Calu3 (cell line): ENCODE data around the gene INCA1. TPM values are rescaled to one million over a fixed set of nuclear protein-coding genes. Genes with fewer than 3 reads are reported as not detected.

ENCODE experiments used
- BruUV-seq: library from RNA; stranded (reverse); fragments of 400-500 nt; replicated peaks from 2 replicates; lab custom pipeline; 2021; lab: Mats Ljungman, UMichigan
- CTCF ChIA-PET: fragments of 300-600 bp; sonication (Branson Sonifier 250); formaldehyde crosslinking; loops from one replicate; lab custom pipeline; 2022; ENCODE audit warnings: antibody characterized with exemption; lab: Charles Lee
- DNase-seq: peaks from one replicate; pipeline ENCODE4 v3.0.0; 2022
- H3K27ac Mint-ChIP-seq: one replicate; pipeline ENCODE4 v1.8.0; 2022; ENCODE audit warnings: mixed read lengths; ENCODE audit not compliant: unreplicated experiment
- H3K27me3 Mint-ChIP-seq: one replicate; pipeline ENCODE4 v1.8.0; 2022; ENCODE audit warnings: mixed read lengths; ENCODE audit not compliant: unreplicated experiment
- H3K36me3 Mint-ChIP-seq: one replicate; pipeline ENCODE4 v1.8.0; 2022; ENCODE audit warnings: mild to moderate bottlenecking, moderate library complexity, mixed read lengths; ENCODE audit not compliant: insufficient read depth, unreplicated experiment
- H3K4me1 Mint-ChIP-seq: one replicate; pipeline ENCODE4 v1.8.0; 2022; ENCODE audit warnings: mild to moderate bottlenecking, low read depth, mixed read lengths; ENCODE audit not compliant: unreplicated experiment
- H3K4me3 Mint-ChIP-seq: one replicate; pipeline ENCODE4 v1.8.0; 2022; ENCODE audit warnings: mild to moderate bottlenecking, low read depth, moderate library complexity, mixed read lengths; ENCODE audit not compliant: unreplicated experiment
- H3K9me3 Mint-ChIP-seq: one replicate; pipeline ENCODE4 v1.8.0; 2022; ENCODE audit warnings: low read depth, mixed read lengths; ENCODE audit not compliant: unreplicated experiment
- intact Hi-C: fragments of 100-400 bp; cut with micrococcal nuclease; formaldehyde crosslinking; loops from one replicate; pipeline ENCODE4 v1.10.0; 2022; ENCODE audit not compliant: unreplicated experiment
- total RNA-seq: library from RNA; stranded (reverse); gene quantifications from 2 replicates; pipeline ENCODE4 v1.2.3, GENCODE V29; 2022
- TF ChIP-seq, protein P1 (sequence below): fragments of 200-600 bp; IDR thresholded peaks from one replicate; pipeline ENCODE4 v1.8.0; 2022; ENCODE audit warnings: antibody characterized with exemption; ENCODE audit not compliant: unreplicated experiment

INCA1 gene
- total RNA-seq, 1 experiment from 2014 or later, result 0.54 TPM

DNA sequence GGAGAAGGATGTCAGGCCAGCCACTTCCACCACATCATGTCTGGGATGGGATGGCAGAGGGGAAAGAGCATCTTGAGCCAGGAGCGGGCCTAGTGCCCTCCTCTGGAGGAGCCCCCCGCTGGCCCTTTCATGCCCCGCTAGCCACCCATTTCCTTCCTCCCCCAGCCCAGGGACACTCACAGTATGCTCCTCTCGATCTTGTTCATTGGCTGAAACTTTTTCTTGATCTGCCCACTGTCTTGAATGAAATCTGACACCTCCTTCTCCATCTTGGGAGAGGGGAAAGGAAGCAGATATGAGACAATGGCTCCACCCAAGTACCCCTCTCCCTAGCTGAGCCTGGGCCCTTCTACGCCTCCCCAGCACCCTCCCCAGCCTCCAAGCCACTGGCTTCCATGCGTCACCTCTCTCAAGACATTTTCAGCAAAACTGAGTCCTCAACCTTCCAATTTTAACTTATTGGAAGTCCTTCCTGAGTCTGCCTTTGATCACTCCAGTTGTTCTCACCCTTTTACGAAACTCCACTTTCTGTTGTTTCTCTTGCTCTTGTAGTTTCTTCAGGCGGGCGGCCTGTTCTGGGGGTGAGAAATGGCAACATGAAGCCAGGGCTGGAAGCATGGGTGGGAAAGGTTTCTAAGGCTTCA, 36.9 kb downstream of the INCA1 start:
- CTCF ChIA-PET, result no interaction called here
- Mint-ChIP-seq H3K9me3 (peaks cover 2% of the 10 kb centered on the region), H3K27me3 (no peaks in the 10 kb centered on the region), H3K36me3 (peaks cover 34% of the 10 kb centered on the region), H3K27ac (no peak overlapping the region), H3K4me3 (no peak overlapping the region), H3K4me1 (no peaks in the 10 kb centered on the region)
- TF ChIP-seq, protein P1, sequence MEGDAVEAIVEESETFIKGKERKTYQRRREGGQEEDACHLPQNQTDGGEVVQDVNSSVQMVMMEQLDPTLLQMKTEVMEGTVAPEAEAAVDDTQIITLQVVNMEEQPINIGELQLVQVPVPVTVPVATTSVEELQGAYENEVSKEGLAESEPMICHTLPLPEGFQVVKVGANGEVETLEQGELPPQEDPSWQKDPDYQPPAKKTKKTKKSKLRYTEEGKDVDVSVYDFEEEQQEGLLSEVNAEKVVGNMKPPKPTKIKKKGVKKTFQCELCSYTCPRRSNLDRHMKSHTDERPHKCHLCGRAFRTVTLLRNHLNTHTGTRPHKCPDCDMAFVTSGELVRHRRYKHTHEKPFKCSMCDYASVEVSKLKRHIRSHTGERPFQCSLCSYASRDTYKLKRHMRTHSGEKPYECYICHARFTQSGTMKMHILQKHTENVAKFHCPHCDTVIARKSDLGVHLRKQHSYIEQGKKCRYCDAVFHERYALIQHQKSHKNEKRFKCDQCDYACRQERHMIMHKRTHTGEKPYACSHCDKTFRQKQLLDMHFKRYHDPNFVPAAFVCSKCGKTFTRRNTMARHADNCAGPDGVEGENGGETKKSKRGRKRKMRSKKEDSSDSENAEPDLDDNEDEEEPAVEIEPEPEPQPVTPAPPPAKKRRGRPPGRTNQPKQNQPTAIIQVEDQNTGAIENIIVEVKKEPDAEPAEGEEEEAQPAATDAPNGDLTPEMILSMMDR, result no peak
- BruUV-seq, result no TSS peak
- intact Hi-C loops, result no loop called here
- no peak for DNase-seq

DNA sequence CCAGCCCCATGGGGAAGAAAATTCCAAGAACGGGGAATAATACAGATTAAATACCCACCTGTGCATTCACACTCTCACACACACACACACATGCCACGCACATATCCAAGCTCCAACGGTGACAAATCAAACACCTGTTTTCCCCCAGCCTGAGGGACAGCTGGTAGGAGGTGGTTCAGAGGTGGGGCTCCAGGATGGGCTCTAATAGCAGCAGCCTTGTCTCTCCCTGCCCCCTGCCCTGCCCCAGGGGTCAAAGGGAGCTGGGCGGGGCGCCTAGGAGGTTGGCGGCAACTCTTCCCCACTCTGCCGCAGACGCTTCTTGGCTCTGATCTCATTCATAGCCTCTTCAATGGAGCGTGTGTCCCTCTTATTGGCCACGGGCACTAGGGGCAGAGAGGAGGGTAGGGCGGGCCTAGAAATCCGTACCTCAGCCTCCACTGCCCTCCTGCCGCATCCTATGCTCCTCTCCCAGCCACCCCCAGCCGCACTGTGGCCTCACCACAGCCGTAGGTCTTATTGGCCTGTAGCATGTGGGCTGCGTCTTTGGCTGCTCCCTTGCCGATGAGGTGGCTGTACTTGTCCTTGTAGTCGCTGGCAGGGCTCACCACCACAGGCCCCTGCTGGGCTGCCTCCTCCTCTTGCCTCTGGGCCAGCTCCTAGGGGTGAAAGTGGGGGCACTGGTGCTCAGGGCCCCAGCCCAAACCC, 37.9 kb downstream of the INCA1 start:
- no peak overlapping the region for H3K27ac Mint-ChIP-seq
- TF ChIP-seq, protein P1, result no peak
- CTCF ChIA-PET, result no interaction called here

DNA sequence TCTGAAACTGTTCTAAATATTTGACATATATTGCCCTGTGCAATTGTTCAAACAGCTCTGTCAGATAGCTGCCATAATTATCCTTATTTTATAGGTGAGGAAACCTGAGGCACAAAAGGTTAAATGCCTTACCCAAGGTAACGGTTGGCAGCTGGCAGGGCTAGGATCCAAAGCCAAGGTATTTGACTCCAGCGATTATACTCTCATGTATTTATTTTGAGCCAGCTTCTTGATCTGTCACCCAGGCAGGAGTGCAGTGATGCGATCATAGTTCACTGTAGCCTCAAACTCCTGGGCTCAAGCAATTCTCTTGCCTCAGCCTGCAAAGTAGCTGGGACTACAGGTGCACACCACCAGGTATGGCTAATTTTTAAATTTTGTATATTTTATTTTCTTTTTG, 39.2 kb downstream of the INCA1 start:
- Mint-ChIP-seq H3K4me1 (no peaks in the 10 kb centered on the region), H3K36me3 (peaks cover 28% of the 10 kb centered on the region), H3K9me3 (peaks cover 2% of the 10 kb centered on the region), H3K27ac (no peak overlapping the region), H3K27me3 (no peaks in the 10 kb centered on the region), H3K4me3 (no peak overlapping the region)
- TF ChIP-seq, protein P1, result no peak
- no TSS peak for BruUV-seq
- no peak for DNase-seq
- intact Hi-C loops, result no loop called here
- CTCF ChIA-PET, result no interaction called here

More for the DNA sequence above, 37.9 kb downstream of the INCA1 start:
- Mint-ChIP-seq H3K4me3 (no peak overlapping the region), H3K4me1 (no peaks in the 10 kb centered on the region), H3K27me3 (no peaks in the 10 kb centered on the region), H3K36me3 (peaks cover 28% of the 10 kb centered on the region), H3K9me3 (peaks cover 2% of the 10 kb centered on the region)
- DNase-seq, result no peak
- intact Hi-C loops, result no loop called here
- TSS peak; percentile 64 for BruUV-seq

DNA sequence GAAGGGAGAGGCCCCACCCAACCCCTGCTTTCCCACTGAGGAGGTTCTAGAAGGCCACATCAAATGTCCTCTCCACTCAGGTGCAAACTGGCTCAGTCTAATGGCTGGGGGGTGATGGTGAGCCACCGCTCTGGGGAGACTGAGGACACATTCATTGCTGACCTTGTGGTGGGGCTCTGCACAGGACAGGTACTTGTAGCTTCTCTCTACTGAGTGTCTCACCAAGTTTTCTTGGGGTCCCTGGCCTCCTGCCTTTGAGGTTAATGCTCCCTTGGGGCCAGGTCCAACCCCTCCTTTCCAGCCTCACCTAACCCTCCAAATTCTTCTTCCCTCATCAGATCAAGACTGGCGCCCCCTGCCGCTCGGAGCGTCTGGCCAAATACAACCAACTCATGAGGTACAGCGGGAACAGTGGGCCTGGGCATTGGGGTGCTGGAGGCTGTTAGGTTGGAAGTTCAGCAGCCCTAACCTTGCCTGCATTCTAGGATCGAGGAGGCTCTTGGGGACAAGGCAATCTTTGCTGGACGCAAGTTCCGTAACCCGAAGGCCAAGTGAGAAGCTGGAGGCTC, 40.7 kb downstream of the INCA1 start:
- Mint-ChIP-seq H3K4me1 (no peaks in the 10 kb centered on the region), H3K36me3 (peaks cover 28% of the 10 kb centered on the region), H3K27ac (no peak overlapping the region), H3K4me3 (no peak overlapping the region), H3K27me3 (no peaks in the 10 kb centered on the region), H3K9me3 (peaks cover 2% of the 10 kb centered on the region)
- no TSS peak for BruUV-seq
- intact Hi-C loops, result no loop called here
- TF ChIP-seq, protein P1, result no peak
- no peak for DNase-seq
- CTCF ChIA-PET, result no interaction called here
